CD4-positive, alpha-beta T cell treated with Interleukin-15 for 1 hour (primary cell): ENCODE measurements around the gene CES3.
"Not testable (repeated sequence)": the region's sequence is repeated elsewhere in the genome, so short reads cannot be mapped to it uniquely, and the experiment has no call there.

Experiments
- DNase-seq: peaks from one replicate; pipeline ENCODE4 v3.0.0-alpha.2; 2020

CES3 gene

GRCh38 chr16:66946974-66947301 is 14.1 kb upstream of the CES3 start:
- no peak for DNase-seq

- peak; percentile 81 for DNase-seq
Observed at GRCh38 chr16:66947302-66948065, 13.6 kb upstream of the CES3 start.

GRCh38 chr16:66948134-66948836 is 12.8 kb upstream of the CES3 start:
- no peak for DNase-seq

- DNase-seq: no peak
Observed at GRCh38 chr16:66948837-66949225, 12.2 kb upstream of the CES3 start.

GRCh38 chr16:66949472-66949871 is 11.6 kb upstream of the CES3 start:
- DNase-seq: no peak

- no peak for DNase-seq
Observed at GRCh38 chr16:66950437-66950836, 10.6 kb upstream of the CES3 start.

- no peak for DNase-seq
Observed at GRCh38 chr16:66950971-66951790, 9.9 kb upstream of the CES3 start.

GRCh38 chr16:66952430-66953110 is 8.5 kb upstream of the CES3 start:
- no peak for DNase-seq

- DNase-seq: no peak
Observed at GRCh38 chr16:66953462-66954096, 7.5 kb upstream of the CES3 start.

- DNase-seq: peak; percentile 67
Observed at GRCh38 chr16:66954097-66954659, 6.9 kb upstream of the CES3 start.

GRCh38 chr16:66955363-66956153 is 5.5 kb upstream of the CES3 start:
- DNase-seq: not testable (repeated sequence)

GRCh38 chr16:66956154-66956457 is 5.0 kb upstream of the CES3 start:
- not testable (repeated sequence) for DNase-seq

- no peak for DNase-seq
Observed at GRCh38 chr16:66958857-66959703, 2.0 kb upstream of the CES3 start.

- no peak for DNase-seq
Observed at GRCh38 chr16:66959704-66960161, 1.3 kb upstream of the CES3 start.

- DNase-seq: no peak
Observed at GRCh38 chr16:66960270-66960669, 796 bp upstream of the CES3 start.

GRCh38 chr16:66961914-66962313 is 848 bp downstream of the CES3 start:
- no peak for DNase-seq

- DNase-seq: no peak
Observed at GRCh38 chr16:66964049-66964448, 3.0 kb downstream of the CES3 start.

- no peak for DNase-seq
Observed at GRCh38 chr16:66968847-66969246, 7.8 kb downstream of the CES3 start.

- no peak for DNase-seq
Observed at GRCh38 chr16:66970775-66971720, 10.0 kb downstream of the CES3 start.
